HG03025 (cell line): ENCODE results near the gene CHCHD3.
"Not testable (repeated sequence)": the region's sequence is repeated elsewhere in the genome, so short reads cannot be mapped to it uniquely, and the experiment has no call there.

ENCODE experiments used
- ATAC-seq: cut with Tn5 transposase; IDR thresholded peaks from one replicate; pipeline ENCODE4 v1.9.1; 2021; ENCODE audit warnings: mild to moderate bottlenecking, moderate library complexity; ENCODE audit not compliant: unreplicated experiment, low FRiP score

The CHCHD3 gene

GRCh38 chr7:133009426-133010252 lies 72.3 kb downstream of the CHCHD3 start:
- no peak for ATAC-seq

GRCh38 chr7:133007961-133008360 lies 73.9 kb downstream of the CHCHD3 start:
- no peak for ATAC-seq

GRCh38 chr7:133003052-133003910 lies 78.6 kb downstream of the CHCHD3 start:
- no peak for ATAC-seq

- ATAC-seq: no peak
Measured at GRCh38 chr7:133001727-133002126, 80.2 kb downstream of the CHCHD3 start.

- no peak for ATAC-seq
Measured at GRCh38 chr7:132999845-133000244, 82.0 kb downstream of the CHCHD3 start.

GRCh38 chr7:132998763-132999162 lies 83.1 kb downstream of the CHCHD3 start:
- no peak for ATAC-seq

GRCh38 chr7:132997505-132997904 lies 84.4 kb downstream of the CHCHD3 start:
- no peak for ATAC-seq

- no peak for ATAC-seq
Measured at GRCh38 chr7:132996581-132997242, 85.2 kb downstream of the CHCHD3 start.

- ATAC-seq: no peak
Measured at GRCh38 chr7:132993377-132994013, 88.4 kb downstream of the CHCHD3 start.

- no peak for ATAC-seq
Measured at GRCh38 chr7:132991615-132992587, 90.0 kb downstream of the CHCHD3 start.

- no peak for ATAC-seq
Measured at GRCh38 chr7:132988117-132988516, 93.8 kb downstream of the CHCHD3 start.

- ATAC-seq: no peak
Measured at GRCh38 chr7:132980402-132980801, 101.5 kb downstream of the CHCHD3 start.

GRCh38 chr7:132979524-132979923 lies 102.4 kb downstream of the CHCHD3 start:
- no peak for ATAC-seq

GRCh38 chr7:132977234-132977633 lies 104.7 kb downstream of the CHCHD3 start:
- no peak for ATAC-seq

GRCh38 chr7:132972745-132973144 lies 109.1 kb downstream of the CHCHD3 start:
- no peak for ATAC-seq

GRCh38 chr7:132970257-132970656 lies 111.6 kb downstream of the CHCHD3 start:
- ATAC-seq: no peak

- no peak for ATAC-seq
Measured at GRCh38 chr7:132969520-132969919, 112.4 kb downstream of the CHCHD3 start.

GRCh38 chr7:132967470-132967848 lies 114.4 kb downstream of the CHCHD3 start:
- ATAC-seq: not testable (repeated sequence)

- ATAC-seq: no peak
Measured at GRCh38 chr7:132966754-132967469, 115.0 kb downstream of the CHCHD3 start.
